ENCODE results near the gene RNF215. TPM values are rescaled to one million over a fixed set of nuclear protein-coding genes. Genes with fewer than 3 reads are reported as not detected.

RNF215 gene
- total and polyA plus RNA-seq, 10 of the 15 experiments (the other 5 are each of a cell fraction or from before 2014, with no cell fraction given), result 0.31 to 7.6 (median 3.0) TPM; not detected in 1

DNA sequence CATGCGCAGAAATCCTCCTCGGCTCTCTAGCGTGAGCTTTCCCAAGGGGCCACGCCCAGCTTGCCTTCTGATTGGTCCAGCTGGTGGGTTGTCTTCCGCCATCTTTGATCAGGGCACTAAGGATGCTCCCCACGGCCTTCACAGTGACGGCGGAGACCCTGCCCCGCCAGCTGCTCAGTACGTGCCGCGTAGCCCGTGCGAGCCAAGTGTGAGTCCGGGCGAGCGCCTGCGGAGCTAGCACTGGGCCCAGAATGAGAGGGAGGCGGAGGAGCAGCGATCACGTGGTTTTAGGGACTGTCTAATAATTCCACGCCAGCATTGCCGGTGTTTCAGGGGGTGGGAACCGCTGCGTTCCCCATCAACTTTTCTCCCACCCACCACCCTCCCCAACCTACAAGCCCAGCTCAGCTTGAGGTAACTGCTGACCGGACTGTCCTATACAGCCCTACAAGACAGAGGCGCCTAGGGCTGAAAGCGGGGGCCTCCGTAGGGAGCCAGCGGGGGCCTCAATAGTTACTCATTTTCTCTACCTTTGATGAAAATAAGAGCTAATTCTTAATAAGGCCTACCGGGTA, 36.8 kb upstream of the RNF215 start:
- ChIA-PET SMC1A (ENCODE audit: uncharacterized antibody, unreplicated experiment) (interaction anchor here (0.6 to 6.0 kb wide), 20 partner anchors 10 to 183 kb away, joined by 3 to 69 read pairs (median 5); partner anchors contain the start of genes CASTOR1, RNF215, SEC14L2 and TCN2), CTCF (interaction anchor here (0.6 to 7.5 kb wide), 21 partner anchors 9 to 316 kb away, joined by 3 to 172 read pairs (median 4); partner anchors contain the start of genes CASTOR1, CCDC157, RNF215 and SEC14L2), POLR2A (interaction anchor here (0.6 to 6.4 kb wide), 26 partner anchors 9 to 1369 kb away, joined by 3 to 60 read pairs (median 4); partner anchors contain the start of genes MTMR3, PIK3IP1, RNF215 and SEC14L2), RAD21 (ENCODE audit: unreplicated experiment) (interaction anchor here (0.7 to 7.3 kb wide), 15 partner anchors 10 to 331 kb away, joined by 3 to 137 read pairs (median 4); partner anchors contain the start of genes CASTOR1, CCDC157, RNF215 and SEC14L2)
- peak overlapping the region; percentile 91 for H3K27ac ChIP-seq (ENCODE audit: control insufficient read depth, insufficient read depth)
- WGBS (ENCODE audit: insufficient coverage, insufficient replicate concordance, low lambda C conversion rate, missing lambda C conversion rate), result under 1% methylated on average over 31 of the region's 31 CpGs
- peak overlapping the region; percentile 99 for H3K4me2 ChIP-seq (ENCODE audit: control insufficient read depth, insufficient read depth)
- H3K79me2 ChIP-seq (ENCODE audit: control insufficient read depth, insufficient read depth, low read length), result peaks cover 45% of the 10 kb centered on the region
- in situ Hi-C loops (cut with MboI), result no loop called here
- H4K20me1 ChIP-seq (ENCODE audit: control insufficient read depth, insufficient read depth), result no peaks in the 10 kb centered on the region
- H3K36me3 ChIP-seq (ENCODE audit: control insufficient read depth in 2 of 2, insufficient read depth in 2 of 2, low read length in 1 of 2), result peaks cover 3 to 19% of the 10 kb centered on the region in 2 experiments; a peak in 3 of 4 replicates
- H3K9ac ChIP-seq (ENCODE audit: control insufficient read depth, insufficient read depth, low read length), result peak overlapping the region; percentile 87
- FAIRE-seq, result peak; percentile 91
- no peaks in the 10 kb centered on the region for H3K27me3 ChIP-seq (replicated peaks in 1 of 2; ENCODE audit: control insufficient read depth in 2 of 2, insufficient read depth in 2 of 2, low read length in 1 of 2)
- no peaks in the 10 kb centered on the region; the same call in 2 of the 3 replicates for H3K9me3 ChIP-seq (replicated peaks; ENCODE audit: control insufficient read depth, insufficient read depth, low read length)
- ATAC-seq, result peak; percentile 88
- H3K4me1 ChIP-seq (ENCODE audit: control insufficient read depth, insufficient read depth, low read length), result peaks cover 22% of the 10 kb centered on the region
- no TSS peak for BruUV-seq (replicated peaks)
- peak; percentile 99 for DNase-seq (ENCODE audit: low read depth, low spot score)
- H2AFZ ChIP-seq (ENCODE audit: control insufficient read depth, low read depth, low read length), result peak overlapping the region; percentile 67
- intact Hi-C loops (cut with micrococcal nuclease; ENCODE audit: unreplicated experiment), result loop anchor here (1.0 kb wide), 1 partner anchor 33 kb away; no protein-coding TSS in a partner anchor
- H3K4me3 ChIP-seq, result peak overlapping the region; percentile 86
- TF ChIP-seq, protein P1, sequence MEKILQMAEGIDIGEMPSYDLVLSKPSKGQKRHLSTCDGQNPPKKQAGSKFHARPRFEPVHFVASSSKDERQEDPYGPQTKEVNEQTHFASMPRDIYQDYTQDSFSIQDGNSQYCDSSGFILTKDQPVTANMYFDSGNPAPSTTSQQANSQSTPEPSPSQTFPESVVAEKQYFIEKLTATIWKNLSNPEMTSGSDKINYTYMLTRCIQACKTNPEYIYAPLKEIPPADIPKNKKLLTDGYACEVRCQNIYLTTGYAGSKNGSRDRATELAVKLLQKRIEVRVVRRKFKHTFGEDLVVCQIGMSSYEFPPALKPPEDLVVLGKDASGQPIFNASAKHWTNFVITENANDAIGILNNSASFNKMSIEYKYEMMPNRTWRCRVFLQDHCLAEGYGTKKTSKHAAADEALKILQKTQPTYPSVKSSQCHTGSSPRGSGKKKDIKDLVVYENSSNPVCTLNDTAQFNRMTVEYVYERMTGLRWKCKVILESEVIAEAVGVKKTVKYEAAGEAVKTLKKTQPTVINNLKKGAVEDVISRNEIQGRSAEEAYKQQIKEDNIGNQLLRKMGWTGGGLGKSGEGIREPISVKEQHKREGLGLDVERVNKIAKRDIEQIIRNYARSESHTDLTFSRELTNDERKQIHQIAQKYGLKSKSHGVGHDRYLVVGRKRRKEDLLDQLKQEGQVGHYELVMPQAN (conservative IDR thresholded peaks at IDR 0.05), result no peak; the same call in 1 of the 2 replicates
- no peak for TF ChIP-seq HDAC6 (IDR thresholded peaks at IDR 0.05; ENCODE audit: unreplicated experiment)
- TF ChIP-seq TARDBP (IDR thresholded peaks at IDR 0.05; ENCODE audit: borderline replicate concordance), result peak; percentile 51
- TF ChIP-seq NFYB (IDR thresholded peaks at IDR 0.05; ENCODE audit: insufficient read depth, low read depth, low read length), result peak; percentile 85
- TF ChIP-seq ZZZ3 (IDR thresholded peaks at IDR 0.05; ENCODE audit: control insufficient read depth, insufficient read length, low read depth), result no peak
- no peak for TF ChIP-seq FOXK2 (IDR thresholded peaks at IDR 0.05)
- no peak for TF ChIP-seq SUPT20H (IDR thresholded peaks at IDR 0.05; ENCODE audit: borderline replicate concordance, control insufficient read depth, low read depth, low read length)
- no peak for TF ChIP-seq MTA3 (IDR thresholded peaks at IDR 0.05; ENCODE audit: borderline replicate concordance, low read length)
- TF ChIP-seq, protein P2, sequence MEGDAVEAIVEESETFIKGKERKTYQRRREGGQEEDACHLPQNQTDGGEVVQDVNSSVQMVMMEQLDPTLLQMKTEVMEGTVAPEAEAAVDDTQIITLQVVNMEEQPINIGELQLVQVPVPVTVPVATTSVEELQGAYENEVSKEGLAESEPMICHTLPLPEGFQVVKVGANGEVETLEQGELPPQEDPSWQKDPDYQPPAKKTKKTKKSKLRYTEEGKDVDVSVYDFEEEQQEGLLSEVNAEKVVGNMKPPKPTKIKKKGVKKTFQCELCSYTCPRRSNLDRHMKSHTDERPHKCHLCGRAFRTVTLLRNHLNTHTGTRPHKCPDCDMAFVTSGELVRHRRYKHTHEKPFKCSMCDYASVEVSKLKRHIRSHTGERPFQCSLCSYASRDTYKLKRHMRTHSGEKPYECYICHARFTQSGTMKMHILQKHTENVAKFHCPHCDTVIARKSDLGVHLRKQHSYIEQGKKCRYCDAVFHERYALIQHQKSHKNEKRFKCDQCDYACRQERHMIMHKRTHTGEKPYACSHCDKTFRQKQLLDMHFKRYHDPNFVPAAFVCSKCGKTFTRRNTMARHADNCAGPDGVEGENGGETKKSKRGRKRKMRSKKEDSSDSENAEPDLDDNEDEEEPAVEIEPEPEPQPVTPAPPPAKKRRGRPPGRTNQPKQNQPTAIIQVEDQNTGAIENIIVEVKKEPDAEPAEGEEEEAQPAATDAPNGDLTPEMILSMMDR (IDR thresholded peaks at IDR 0.05 in 2 of 3, conservative IDR thresholded peaks at IDR 0.05 in 1 of 3; ENCODE audit: control insufficient read depth in 2 of 3, extremely low read depth in 1 of 3, insufficient read depth in 1 of 3, low read depth in 3 of 3, low read length in 3 of 3), result no peak
- peak; percentile 87 for TF ChIP-seq IKZF1 (conservative IDR thresholded peaks at IDR 0.05)
- TF ChIP-seq, protein P3, sequence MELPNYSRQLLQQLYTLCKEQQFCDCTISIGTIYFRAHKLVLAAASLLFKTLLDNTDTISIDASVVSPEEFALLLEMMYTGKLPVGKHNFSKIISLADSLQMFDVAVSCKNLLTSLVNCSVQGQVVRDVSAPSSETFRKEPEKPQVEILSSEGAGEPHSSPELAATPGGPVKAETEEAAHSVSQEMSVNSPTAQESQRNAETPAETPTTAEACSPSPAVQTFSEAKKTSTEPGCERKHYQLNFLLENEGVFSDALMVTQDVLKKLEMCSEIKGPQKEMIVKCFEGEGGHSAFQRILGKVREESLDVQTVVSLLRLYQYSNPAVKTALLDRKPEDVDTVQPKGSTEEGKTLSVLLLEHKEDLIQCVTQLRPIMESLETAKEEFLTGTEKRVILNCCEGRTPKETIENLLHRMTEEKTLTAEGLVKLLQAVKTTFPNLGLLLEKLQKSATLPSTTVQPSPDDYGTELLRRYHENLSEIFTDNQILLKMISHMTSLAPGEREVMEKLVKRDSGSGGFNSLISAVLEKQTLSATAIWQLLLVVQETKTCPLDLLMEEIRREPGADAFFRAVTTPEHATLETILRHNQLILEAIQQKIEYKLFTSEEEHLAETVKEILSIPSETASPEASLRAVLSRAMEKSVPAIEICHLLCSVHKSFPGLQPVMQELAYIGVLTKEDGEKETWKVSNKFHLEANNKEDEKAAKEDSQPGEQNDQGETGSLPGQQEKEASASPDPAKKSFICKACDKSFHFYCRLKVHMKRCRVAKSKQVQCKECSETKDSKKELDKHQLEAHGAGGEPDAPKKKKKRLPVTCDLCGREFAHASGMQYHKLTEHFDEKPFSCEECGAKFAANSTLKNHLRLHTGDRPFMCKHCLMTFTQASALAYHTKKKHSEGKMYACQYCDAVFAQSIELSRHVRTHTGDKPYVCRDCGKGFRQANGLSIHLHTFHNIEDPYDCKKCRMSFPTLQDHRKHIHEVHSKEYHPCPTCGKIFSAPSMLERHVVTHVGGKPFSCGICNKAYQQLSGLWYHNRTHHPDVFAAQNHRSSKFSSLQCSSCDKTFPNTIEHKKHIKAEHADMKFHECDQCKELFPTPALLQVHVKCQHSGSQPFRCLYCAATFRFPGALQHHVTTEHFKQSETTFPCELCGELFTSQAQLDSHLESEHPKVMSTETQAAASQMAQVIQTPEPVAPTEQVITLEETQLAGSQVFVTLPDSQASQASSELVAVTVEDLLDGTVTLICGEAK (IDR thresholded peaks at IDR 0.05; ENCODE audit: borderline replicate concordance), result no peak
- TF ChIP-seq POU2F2 (IDR thresholded peaks at IDR 0.05; ENCODE audit: borderline replicate concordance, low read depth, low read length), result no peak
- no peak; the same call in 1 of the 2 replicates for TF ChIP-seq NBN (IDR thresholded peaks at IDR 0.05)
- peak; percentile 78 for TF ChIP-seq CHD2 (IDR thresholded peaks at IDR 0.05; ENCODE audit: borderline replicate concordance, low read depth, low read length)
- TF ChIP-seq NFXL1 (IDR thresholded peaks at IDR 0.05; ENCODE audit: borderline replicate concordance), result no peak

Measured in GM12878 (cell line).